ENCODE measurements around the gene GLIS2. TPM values are rescaled to one million over a fixed set of nuclear protein-coding genes. Genes with fewer than 3 reads are reported as not detected.

Gene GLIS2
- total and polyA plus RNA-seq, 10 of the 15 experiments (the other 5 are each of a cell fraction or from before 2014, with no cell fraction given): 0.03 to 0.64 (median 0.18) TPM; not detected in 4

DNA sequence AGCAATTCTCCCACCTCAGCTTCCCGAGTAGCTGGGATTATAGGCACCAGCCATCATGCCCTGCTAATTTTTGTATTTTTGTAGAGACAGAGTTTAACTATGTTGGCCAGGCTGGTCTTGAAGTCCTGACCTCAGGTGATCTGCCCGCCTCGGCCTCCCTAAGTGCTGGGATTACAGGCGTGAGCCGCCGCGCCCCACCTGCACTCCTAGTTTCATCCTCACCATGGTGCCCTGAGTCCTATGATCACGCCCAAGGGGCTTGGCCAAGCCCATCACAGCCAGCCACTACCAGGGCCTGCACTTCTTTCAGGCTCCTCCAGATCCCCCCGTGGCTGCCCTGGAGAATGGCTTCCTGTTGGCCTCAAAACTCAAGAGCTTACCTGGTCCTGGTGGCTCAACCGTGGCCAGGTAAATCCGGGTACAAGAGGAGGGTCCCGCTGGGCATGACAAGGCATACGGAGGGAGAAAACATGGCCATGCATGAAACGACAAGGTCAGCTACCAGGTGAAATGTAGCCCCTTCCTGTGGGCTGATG, 22.6 kb upstream of the GLIS2 start:
- ChIA-PET POLR2A (interaction anchor here (0.6 kb wide), 1 partner anchor 655 kb away, joined by 4 read pairs; no protein-coding TSS in a partner anchor), RAD21 (ENCODE audit: unreplicated experiment) (no interaction called here), SMC1A (ENCODE audit: uncharacterized antibody, unreplicated experiment) (interaction anchor here (1.8 kb wide), 1 partner anchor 16 kb away, joined by 6 read pairs; no protein-coding TSS in a partner anchor), CTCF (no interaction called here)
- Histone ChIP-seq H3K9ac (ENCODE audit: control insufficient read depth, insufficient read depth, low read length) (no peak overlapping the region), H4K20me1 (ENCODE audit: control insufficient read depth, insufficient read depth) (no peaks in the 10 kb centered on the region), H3K4me1 (ENCODE audit: control insufficient read depth, insufficient read depth, low read length) (peaks cover under 1% of the 10 kb centered on the region; the same call in 1 of the 2 replicates), H3K27me3 (replicated peaks in 1 of 2; ENCODE audit: control insufficient read depth in 2 of 2, insufficient read depth in 2 of 2, low read length in 1 of 2) (no peaks in the 10 kb centered on the region), H3K9me3 (replicated peaks; ENCODE audit: control insufficient read depth, insufficient read depth, low read length) (no peaks in the 10 kb centered on the region), H3K4me3 (no peak overlapping the region), H3K4me2 (ENCODE audit: control insufficient read depth, insufficient read depth) (no peak overlapping the region), H3K27ac (ENCODE audit: control insufficient read depth, insufficient read depth) (no peak overlapping the region), H3K36me3 (ENCODE audit: control insufficient read depth in 2 of 2, insufficient read depth in 2 of 2, low read length in 1 of 2) (no peaks in the 10 kb centered on the region; a peak in 1 of 4 replicates), H3K79me2 (ENCODE audit: control insufficient read depth, insufficient read depth, low read length) (no peaks in the 10 kb centered on the region), H2AFZ (ENCODE audit: control insufficient read depth, low read depth, low read length) (no peak overlapping the region)
- intact Hi-C loops (cut with micrococcal nuclease; ENCODE audit: unreplicated experiment) (no loop called here), in situ Hi-C loops (cut with MboI) (no loop called here)
- WGBS (ENCODE audit: insufficient coverage, insufficient replicate concordance, low lambda C conversion rate, missing lambda C conversion rate): 84% methylated on average over 14 of the region's 14 CpGs
- ATAC-seq: no peak
- BruUV-seq (replicated peaks): no TSS peak
- no peak for FAIRE-seq
- TF ChIP-seq GATAD2B (conservative IDR thresholded peaks at IDR 0.05; ENCODE audit: low read depth): no peak
- TF ChIP-seq, protein P1, sequence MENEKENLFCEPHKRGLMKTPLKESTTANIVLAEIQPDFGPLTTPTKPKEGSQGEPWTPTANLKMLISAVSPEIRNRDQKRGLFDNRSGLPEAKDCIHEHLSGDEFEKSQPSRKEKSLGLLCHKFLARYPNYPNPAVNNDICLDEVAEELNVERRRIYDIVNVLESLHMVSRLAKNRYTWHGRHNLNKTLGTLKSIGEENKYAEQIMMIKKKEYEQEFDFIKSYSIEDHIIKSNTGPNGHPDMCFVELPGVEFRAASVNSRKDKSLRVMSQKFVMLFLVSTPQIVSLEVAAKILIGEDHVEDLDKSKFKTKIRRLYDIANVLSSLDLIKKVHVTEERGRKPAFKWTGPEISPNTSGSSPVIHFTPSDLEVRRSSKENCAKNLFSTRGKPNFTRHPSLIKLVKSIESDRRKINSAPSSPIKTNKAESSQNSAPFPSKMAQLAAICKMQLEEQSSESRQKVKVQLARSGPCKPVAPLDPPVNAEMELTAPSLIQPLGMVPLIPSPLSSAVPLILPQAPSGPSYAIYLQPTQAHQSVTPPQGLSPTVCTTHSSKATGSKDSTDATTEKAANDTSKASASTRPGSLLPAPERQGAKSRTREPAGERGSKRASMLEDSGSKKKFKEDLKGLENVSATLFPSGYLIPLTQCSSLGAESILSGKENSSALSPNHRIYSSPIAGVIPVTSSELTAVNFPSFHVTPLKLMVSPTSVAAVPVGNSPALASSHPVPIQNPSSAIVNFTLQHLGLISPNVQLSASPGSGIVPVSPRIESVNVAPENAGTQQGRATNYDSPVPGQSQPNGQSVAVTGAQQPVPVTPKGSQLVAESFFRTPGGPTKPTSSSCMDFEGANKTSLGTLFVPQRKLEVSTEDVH (IDR thresholded peaks at IDR 0.05; ENCODE audit: low read depth, partially characterized antibody): no peak
- TF ChIP-seq PAX8 (IDR thresholded peaks at IDR 0.05): no peak
- TF ChIP-seq, protein P2, sequence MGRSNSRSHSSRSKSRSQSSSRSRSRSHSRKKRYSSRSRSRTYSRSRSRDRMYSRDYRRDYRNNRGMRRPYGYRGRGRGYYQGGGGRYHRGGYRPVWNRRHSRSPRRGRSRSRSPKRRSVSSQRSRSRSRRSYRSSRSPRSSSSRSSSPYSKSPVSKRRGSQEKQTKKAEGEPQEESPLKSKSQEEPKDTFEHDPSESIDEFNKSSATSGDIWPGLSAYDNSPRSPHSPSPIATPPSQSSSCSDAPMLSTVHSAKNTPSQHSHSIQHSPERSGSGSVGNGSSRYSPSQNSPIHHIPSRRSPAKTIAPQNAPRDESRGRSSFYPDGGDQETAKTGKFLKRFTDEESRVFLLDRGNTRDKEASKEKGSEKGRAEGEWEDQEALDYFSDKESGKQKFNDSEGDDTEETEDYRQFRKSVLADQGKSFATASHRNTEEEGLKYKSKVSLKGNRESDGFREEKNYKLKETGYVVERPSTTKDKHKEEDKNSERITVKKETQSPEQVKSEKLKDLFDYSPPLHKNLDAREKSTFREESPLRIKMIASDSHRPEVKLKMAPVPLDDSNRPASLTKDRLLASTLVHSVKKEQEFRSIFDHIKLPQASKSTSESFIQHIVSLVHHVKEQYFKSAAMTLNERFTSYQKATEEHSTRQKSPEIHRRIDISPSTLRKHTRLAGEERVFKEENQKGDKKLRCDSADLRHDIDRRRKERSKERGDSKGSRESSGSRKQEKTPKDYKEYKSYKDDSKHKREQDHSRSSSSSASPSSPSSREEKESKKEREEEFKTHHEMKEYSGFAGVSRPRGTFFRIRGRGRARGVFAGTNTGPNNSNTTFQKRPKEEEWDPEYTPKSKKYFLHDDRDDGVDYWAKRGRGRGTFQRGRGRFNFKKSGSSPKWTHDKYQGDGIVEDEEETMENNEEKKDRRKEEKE (IDR thresholded peaks at IDR 0.05): no peak
- no peak for DNase-seq (ENCODE audit: low read depth, low spot score)
